OCI-LY1 (cell line): ENCODE results near the gene NEGR1.

Source experiments
- H2AFZ ChIP-seq: fragments of 200-600 bp; sonication (generic), shearing (Covaris generic); 2 replicates; pipeline ENCODE4 v1.6.0; 2014; ENCODE audit warnings: antibody characterized with exemption, mild to moderate bottlenecking, low read length
- H3F3A ChIP-seq: fragments of 200-600 bp; sonication (generic), shearing (Covaris generic); 2 replicates; pipeline ENCODE4 v1.6.0; 2014; ENCODE audit warnings: mild to moderate bottlenecking, antibody characterized with exemption, low read length, moderate library complexity; ENCODE audit not compliant: insufficient read depth
- H3K27ac ChIP-seq: fragments of 200-600 bp; sonication (generic); 2 replicates; pipeline ENCODE4 v1.5.1; 2014; ENCODE audit warnings: low read length, mixed run types, mild to moderate bottlenecking, low read depth; ENCODE audit not compliant: poor library complexity, severe bottlenecking
- H3K27me3 ChIP-seq: fragments of 200-600 bp; sonication (generic); 2 replicates; pipeline ENCODE4 v1.6.0; 2014; ENCODE audit warnings: antibody characterized with exemption, mild to moderate bottlenecking, low read length, moderate library complexity; ENCODE audit not compliant: insufficient read depth
- H3K36me3 ChIP-seq: fragments of 200-600 bp; sonication (generic); 2 replicates; pipeline ENCODE4 v1.6.1; 2014; ENCODE audit warnings: mild to moderate bottlenecking, antibody characterized with exemption, low read length, moderate library complexity, mixed read lengths; ENCODE audit not compliant: insufficient read depth
- H3K4me1 ChIP-seq: fragments of 200-600 bp; sonication (generic); 2 replicates; pipeline ENCODE4 v1.5.1; 2014; ENCODE audit warnings: mild to moderate bottlenecking, low read length, moderate library complexity; ENCODE audit not compliant: insufficient read depth, severe bottlenecking
- H3K4me2 ChIP-seq: fragments of 200-600 bp; sonication (generic), shearing (Covaris generic); 2 replicates; pipeline ENCODE4 v1.6.1; 2014; ENCODE audit warnings: low read length
- H3K4me3 ChIP-seq: fragments of 200-600 bp; sonication (generic); 2 replicates; pipeline ENCODE4 v1.5.1; 2014; ENCODE audit warnings: low read length, low read depth, mild to moderate bottlenecking, mixed read lengths; ENCODE audit not compliant: poor library complexity, severe bottlenecking
- H3K79me2 ChIP-seq: fragments of 200-600 bp; shearing (Covaris generic); 2 replicates; pipeline ENCODE4 v1.6.1; 2016; ENCODE audit warnings: mixed run types, low read length, mixed read lengths; ENCODE audit not compliant: insufficient read depth
- H3K9ac ChIP-seq: fragments of 200-600 bp; sonication (generic), shearing (Covaris generic); 2 replicates; pipeline ENCODE4 v1.6.1; 2014; ENCODE audit warnings: mild to moderate bottlenecking, low read length, mixed read lengths
- H3K9me2 ChIP-seq: fragments of 200-600 bp; sonication (generic), shearing (Covaris generic); 2 replicates; pipeline ENCODE4 v1.6.1; 2014; ENCODE audit warnings: low read depth, mild to moderate bottlenecking, low read length, mixed read lengths
- H3K9me3 ChIP-seq: fragments of 200-600 bp; shearing (Covaris generic); 2 replicates; pipeline ENCODE4 v1.6.1; 2014; ENCODE audit warnings: low read length, mixed read lengths
- H4K20me1 ChIP-seq: fragments of 200-600 bp; sonication (generic), shearing (Covaris generic); 2 replicates; pipeline ENCODE4 v1.6.0; 2016; ENCODE audit warnings: mild to moderate bottlenecking, low read length; ENCODE audit not compliant: insufficient read depth
- EZH2 ChIP-seq: fragments of 200-600 bp; sonication (generic), shearing (Covaris generic); IDR thresholded peaks from 2 replicates; pipeline ENCODE4 v1.8.0; 2017; ENCODE audit warnings: borderline replicate concordance, mixed run types, mild to moderate bottlenecking, antibody characterized with exemption, low read length, moderate library complexity, mixed read lengths
- TF ChIP-seq, protein P1 (sequence below): fragments of 200-600 bp; sonication (generic), shearing (Covaris generic); IDR thresholded peaks from 2 replicates; pipeline ENCODE4 v1.5.1; 2017; ENCODE audit warnings: mild to moderate bottlenecking, antibody characterized with exemption, low read length, moderate library complexity, mixed read lengths

Gene NEGR1

DNA sequence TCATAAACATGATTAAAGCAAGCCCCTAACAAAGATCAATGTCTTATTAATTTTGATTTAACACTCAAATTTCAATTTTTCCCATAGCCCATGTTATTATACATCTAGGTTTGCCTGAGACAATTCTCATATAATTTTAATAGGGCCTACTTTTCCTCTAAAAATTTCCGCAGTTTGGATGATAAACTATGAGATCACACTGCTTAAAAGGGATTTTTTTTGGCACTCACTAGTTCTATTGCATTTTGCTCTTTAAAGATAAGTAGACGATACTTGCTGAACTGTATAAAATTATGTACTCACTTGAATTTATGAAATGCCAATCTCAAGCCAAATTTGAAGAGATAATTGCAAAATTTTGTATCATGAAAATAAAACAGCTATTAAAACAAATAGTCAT lies 721.1 kb downstream of the NEGR1 start:
- Histone ChIP-seq H4K20me1 (no peaks in the 10 kb centered on the region), H3K4me3 (no peak overlapping the region), H3K27me3 (no peaks in the 10 kb centered on the region), H3K9ac (no peak overlapping the region), H3F3A (no peaks in the 10 kb centered on the region), H3K4me2 (no peak overlapping the region), H3K9me2 (no peaks in the 10 kb centered on the region), H2AFZ (no peak overlapping the region), H3K36me3 (no peaks in the 10 kb centered on the region), H3K4me1 (no peaks in the 10 kb centered on the region), H3K9me3 (no peaks in the 10 kb centered on the region), H3K79me2 (no peaks in the 10 kb centered on the region), H3K27ac (no peak overlapping the region)
- TF ChIP-seq EZH2, result no peak
- TF ChIP-seq, protein P1, sequence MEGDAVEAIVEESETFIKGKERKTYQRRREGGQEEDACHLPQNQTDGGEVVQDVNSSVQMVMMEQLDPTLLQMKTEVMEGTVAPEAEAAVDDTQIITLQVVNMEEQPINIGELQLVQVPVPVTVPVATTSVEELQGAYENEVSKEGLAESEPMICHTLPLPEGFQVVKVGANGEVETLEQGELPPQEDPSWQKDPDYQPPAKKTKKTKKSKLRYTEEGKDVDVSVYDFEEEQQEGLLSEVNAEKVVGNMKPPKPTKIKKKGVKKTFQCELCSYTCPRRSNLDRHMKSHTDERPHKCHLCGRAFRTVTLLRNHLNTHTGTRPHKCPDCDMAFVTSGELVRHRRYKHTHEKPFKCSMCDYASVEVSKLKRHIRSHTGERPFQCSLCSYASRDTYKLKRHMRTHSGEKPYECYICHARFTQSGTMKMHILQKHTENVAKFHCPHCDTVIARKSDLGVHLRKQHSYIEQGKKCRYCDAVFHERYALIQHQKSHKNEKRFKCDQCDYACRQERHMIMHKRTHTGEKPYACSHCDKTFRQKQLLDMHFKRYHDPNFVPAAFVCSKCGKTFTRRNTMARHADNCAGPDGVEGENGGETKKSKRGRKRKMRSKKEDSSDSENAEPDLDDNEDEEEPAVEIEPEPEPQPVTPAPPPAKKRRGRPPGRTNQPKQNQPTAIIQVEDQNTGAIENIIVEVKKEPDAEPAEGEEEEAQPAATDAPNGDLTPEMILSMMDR, result no peak

DNA sequence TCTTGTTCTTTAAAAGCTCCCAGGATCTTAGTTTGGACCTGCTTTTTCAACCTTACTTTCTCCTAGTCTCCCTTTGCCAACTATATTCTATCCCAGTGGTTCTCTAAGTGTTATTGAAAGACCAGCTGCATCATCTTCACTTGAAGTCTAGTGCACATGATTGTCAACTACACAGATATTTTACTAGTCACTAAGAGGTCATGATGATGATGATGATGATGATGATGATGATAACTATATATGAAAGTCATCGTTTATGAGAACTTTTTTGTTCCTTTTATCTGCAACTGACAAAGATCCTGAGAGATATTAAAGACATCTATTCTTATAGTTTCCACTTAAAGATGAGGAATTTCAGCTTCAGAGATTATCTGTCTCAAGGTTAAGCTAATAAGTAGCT lies 722.5 kb downstream of the NEGR1 start:
- Histone ChIP-seq H4K20me1 (no peaks in the 10 kb centered on the region), H3K4me1 (no peaks in the 10 kb centered on the region), H3K36me3 (no peaks in the 10 kb centered on the region), H3K4me3 (no peak overlapping the region), H3K79me2 (no peaks in the 10 kb centered on the region), H3K4me2 (no peak overlapping the region), H3K9ac (no peak overlapping the region), H3K9me3 (no peaks in the 10 kb centered on the region), H2AFZ (no peak overlapping the region), H3K9me2 (no peaks in the 10 kb centered on the region), H3F3A (no peaks in the 10 kb centered on the region), H3K27ac (no peak overlapping the region), H3K27me3 (no peaks in the 10 kb centered on the region)
- TF ChIP-seq, protein P1, result no peak
- TF ChIP-seq EZH2, result no peak

DNA sequence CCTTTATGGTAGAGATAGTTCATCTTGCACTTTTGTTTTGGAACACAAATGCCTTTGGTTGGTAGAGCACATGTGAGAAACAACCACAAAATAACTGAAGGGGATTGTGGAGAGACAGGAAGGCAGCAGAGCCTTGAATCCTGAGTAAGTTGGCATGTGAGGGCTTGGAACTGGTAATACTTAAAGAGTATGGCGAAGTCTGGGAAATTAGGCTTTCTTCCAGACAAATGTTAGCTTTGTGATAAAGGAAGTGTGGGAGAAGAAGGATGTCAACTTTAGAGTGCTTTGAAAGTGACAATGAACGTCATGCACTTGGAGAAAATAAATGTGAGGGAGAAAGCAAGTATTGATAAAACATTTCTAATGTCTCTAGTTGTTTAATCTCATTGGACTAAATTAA lies 725.2 kb downstream of the NEGR1 start:
- Histone ChIP-seq H3K4me2 (no peak overlapping the region), H4K20me1 (no peaks in the 10 kb centered on the region), H3K4me3 (no peak overlapping the region), H3K4me1 (no peaks in the 10 kb centered on the region), H3K9me2 (no peaks in the 10 kb centered on the region), H3F3A (no peaks in the 10 kb centered on the region), H3K79me2 (no peaks in the 10 kb centered on the region), H2AFZ (no peak overlapping the region), H3K27me3 (no peaks in the 10 kb centered on the region), H3K36me3 (no peaks in the 10 kb centered on the region), H3K27ac (no peak overlapping the region), H3K9ac (no peak overlapping the region), H3K9me3 (no peaks in the 10 kb centered on the region)
- TF ChIP-seq, protein P1, result no peak
- no peak for TF ChIP-seq EZH2
